Thoracic aorta (tissue), 2 donors: ENCODE data around the gene FASN. TPM values are rescaled to one million over a fixed set of nuclear protein-coding genes. Genes with fewer than 3 reads are reported as not detected.

ENCODE experiments used
- ATAC-seq: fragments of 150-250 bp; one replicate; pipeline ENCODE4 v1.8.0; 2017; ENCODE audit warnings: low read depth; ENCODE audit not compliant: insufficient number of reproducible peaks, low FRiP score
- DNase-seq: peaks from one replicate; pipeline ENCODE4 v3.0.0-alpha.2; 2020; ENCODE audit warnings: low spot score
- H3K27ac ChIP-seq, 2 donors: fragments of 200-600 bp; sonication (generic); 1 replicate in 1 of 2; 2 replicates in 1 of 2; pipeline ENCODE4 v1.5.1; 2016; ENCODE audit warnings: mild to moderate bottlenecking in 2 of 2, moderate library complexity in 2 of 2
- H3K27me3 ChIP-seq: fragments of 200-600 bp; sonication (generic); replicated peaks from 2 replicates; pipeline ENCODE4 v1.6.0; 2016; ENCODE audit warnings: mild to moderate bottlenecking; ENCODE audit not compliant: insufficient read depth
- H3K36me3 ChIP-seq: fragments of 200-600 bp; sonication (generic); one replicate; pipeline ENCODE4 v1.5.1; 2016
- H3K4me1 ChIP-seq, 2 donors: fragments of 200-600 bp; sonication (generic); 1 replicate in 1 of 2; 2 replicates in 1 of 2; pipeline versions ENCODE4 v1.5.1 to v1.6.0; 2016; ENCODE audit warnings: low read depth in 2 of 2, mild to moderate bottlenecking in 1 of 2; ENCODE audit not compliant: control insufficient read depth in 1 of 2
- H3K4me3 ChIP-seq: fragments of 200-600 bp; sonication (generic); 2 replicates; pipeline ENCODE4 v1.5.1; 2016; ENCODE audit warnings: mild to moderate bottlenecking
- H3K9me3 ChIP-seq: fragments of 200-600 bp; sonication (generic); 2 replicates; pipeline ENCODE4 v1.5.1; 2016
- CTCF ChIP-seq: fragments of 200-600 bp; sonication (generic); IDR thresholded peaks from one replicate; pipeline ENCODE4 v1.5.1; 2019; ENCODE audit warnings: antibody characterized with exemption
- total RNA-seq, 2 donors: library from RNA; depleted of rRNA; stranded (reverse); fragments of >200 nt; gene quantifications; one replicate each; pipeline versions ENCODE4 v1.1.0 to v1.2.3, GENCODE V29; 2016

Gene FASN
- total RNA-seq, 2 donors from 2014 or later, result 49.6 to 50.9 TPM

DNA sequence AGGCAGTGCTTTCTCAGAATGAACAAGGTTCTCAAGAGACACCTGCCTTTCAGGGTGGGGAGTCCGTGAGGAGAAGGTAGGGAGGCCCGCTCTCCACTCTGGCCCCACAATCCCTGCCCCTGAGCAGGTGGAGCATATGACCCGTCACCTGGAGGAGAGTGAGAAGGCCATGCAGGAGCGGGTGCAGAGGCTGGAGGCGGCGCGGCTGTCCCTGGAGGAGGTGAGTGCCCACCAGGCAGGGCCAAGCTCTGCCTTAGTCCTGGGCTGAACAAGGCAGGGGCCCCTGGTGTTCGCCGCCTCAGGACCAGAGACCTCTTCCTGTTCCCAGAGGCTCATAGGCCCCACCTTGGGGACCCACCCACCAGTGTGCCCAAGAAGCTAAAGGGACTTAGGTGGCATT lies 69.1 kb downstream of the FASN start:
- H3K27ac ChIP-seq, result no peak overlapping the region
- ATAC-seq, result no peak
- peaks cover 9 to 20% of the 10 kb centered on the region in 2 donors for H3K4me1 ChIP-seq
- DNase-seq, result no peak
- H3K36me3 ChIP-seq, result no peaks in the 10 kb centered on the region
- no peaks in the 10 kb centered on the region for H3K9me3 ChIP-seq
- H3K27me3 ChIP-seq, result no peaks in the 10 kb centered on the region
- no peak for TF ChIP-seq CTCF
- no peak overlapping the region for H3K4me3 ChIP-seq

Other genes with a start within 250 kb of the FASN start
- 100 to 1,000 TPM; 515 to 655 TPM for gene P4HB, start 237.7 kb downstream of the FASN start, total RNA-seq
- 100 to 1,000 TPM; 206 to 324 TPM for gene ARHGDIA, start 226.9 kb downstream of the FASN start, total RNA-seq
- 10 to 100 TPM; 43.8 to 51.4 TPM for gene ALYREF, start 206.7 kb downstream of the FASN start, total RNA-seq
- gene ANAPC11, start 206.5 kb downstream of the FASN start, total RNA-seq, result 100 to 1,000 TPM in 1 of 2 donors, 10 to 100 TPM in 1; 94.1 to 120 TPM
- 1 to 10 TPM in 1 of 2 donors, under 1 TPM in 1; 0.35 to 2.6 TPM for gene NPB, start 196.0 kb downstream of the FASN start, total RNA-seq
- 10 to 100 TPM; 13.6 to 81.9 TPM for gene PCYT2, start 186.8 kb downstream of the FASN start, total RNA-seq
- gene SIRT7, start 180.1 kb downstream of the FASN start, total RNA-seq, result 10 to 100 TPM; 15.8 to 41.3 TPM
- 10 to 100 TPM; 29.8 to 32.1 TPM for gene MAFG, start 170.5 kb downstream of the FASN start, total RNA-seq
- gene PYCR1, start 160.9 kb downstream of the FASN start, total RNA-seq, result 10 to 100 TPM; 14.4 to 15.0 TPM
- gene MYADML2, start 151.0 kb downstream of the FASN start, total RNA-seq, result not detected
- gene NOTUM, start 137.0 kb downstream of the FASN start, total RNA-seq, result not detected
- 10 to 100 TPM; 20.6 to 41.3 TPM for gene ASPSCR1, start 120.6 kb downstream of the FASN start, total RNA-seq
- gene CENPX, start 75.4 kb downstream of the FASN start, total RNA-seq, result 10 to 100 TPM; 31.4 to 40.4 TPM
- 10 to 100 TPM in 1 of 2 donors, 1 to 10 TPM in 1; 6.1 to 14.2 TPM for gene LRRC45, start 74.9 kb downstream of the FASN start, total RNA-seq
- 1 to 10 TPM in 1 of 2 donors, not detected in 1; 1.8 TPM for gene RAC3, start 66.6 kb downstream of the FASN start, total RNA-seq
- 10 to 100 TPM; 33.9 to 87.1 TPM for gene DCXR, start 60.5 kb downstream of the FASN start, total RNA-seq
- 10 to 100 TPM; 39.9 to 45.3 TPM for gene RFNG, start 46.4 kb downstream of the FASN start, total RNA-seq
- 10 to 100 TPM; 43.2 to 91.9 TPM for gene GPS1, start 46.3 kb downstream of the FASN start, total RNA-seq
- 10 to 100 TPM; 77.3 to 88.9 TPM for gene DUS1L, start 32.4 kb downstream of the FASN start, total RNA-seq
- gene CCDC57, start 114.6 kb upstream of the FASN start, total RNA-seq, result 10 to 100 TPM; 19.4 to 58.1 TPM
- gene SLC16A3, start 130.8 kb upstream of the FASN start, total RNA-seq, result 100 to 1,000 TPM in 1 of 2 donors, 10 to 100 TPM in 1; 76.0 to 113 TPM
- gene CSNK1D, start 175.5 kb upstream of the FASN start, total RNA-seq, result 10 to 100 TPM; 69.5 to 71.9 TPM
- gene CD7, start 219.4 kb upstream of the FASN start, total RNA-seq, result 1 to 10 TPM; 3.0 to 3.5 TPM
- 10 to 100 TPM; 16.7 to 32.2 TPM for gene SECTM1, start 235.5 kb upstream of the FASN start, total RNA-seq